Measurements from ENCODE around the gene UNC93B1.

UNC93B1 gene

DNA sequence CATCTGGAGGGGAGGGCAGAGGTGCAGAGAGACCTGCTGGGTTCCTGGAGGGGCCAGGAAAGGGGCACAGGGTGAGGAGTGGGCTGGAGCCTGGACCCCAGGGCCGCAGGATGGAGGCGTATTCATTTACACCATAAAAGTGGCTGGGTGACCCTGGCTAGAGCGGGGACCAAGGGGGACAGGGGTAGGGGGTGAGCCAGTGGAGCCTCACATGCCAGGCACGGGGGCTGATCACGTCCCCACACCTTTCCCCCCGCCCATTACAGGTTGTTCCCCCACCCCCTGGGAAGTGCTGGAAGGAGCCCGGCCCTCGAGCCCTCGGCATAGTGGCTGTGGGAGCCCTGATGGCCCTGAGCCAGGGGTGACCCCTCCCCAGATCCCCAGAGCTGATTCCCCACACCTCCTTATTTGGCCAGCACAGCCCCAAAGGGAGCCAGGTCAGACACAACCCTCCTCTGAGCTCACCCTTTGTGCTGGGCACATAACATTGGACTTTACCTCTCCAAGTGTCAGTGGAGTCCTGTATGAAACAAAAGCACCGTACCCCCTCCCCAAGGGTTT lies 35.7 kb upstream of the UNC93B1 start:
- no peak for DNase-seq

DNA sequence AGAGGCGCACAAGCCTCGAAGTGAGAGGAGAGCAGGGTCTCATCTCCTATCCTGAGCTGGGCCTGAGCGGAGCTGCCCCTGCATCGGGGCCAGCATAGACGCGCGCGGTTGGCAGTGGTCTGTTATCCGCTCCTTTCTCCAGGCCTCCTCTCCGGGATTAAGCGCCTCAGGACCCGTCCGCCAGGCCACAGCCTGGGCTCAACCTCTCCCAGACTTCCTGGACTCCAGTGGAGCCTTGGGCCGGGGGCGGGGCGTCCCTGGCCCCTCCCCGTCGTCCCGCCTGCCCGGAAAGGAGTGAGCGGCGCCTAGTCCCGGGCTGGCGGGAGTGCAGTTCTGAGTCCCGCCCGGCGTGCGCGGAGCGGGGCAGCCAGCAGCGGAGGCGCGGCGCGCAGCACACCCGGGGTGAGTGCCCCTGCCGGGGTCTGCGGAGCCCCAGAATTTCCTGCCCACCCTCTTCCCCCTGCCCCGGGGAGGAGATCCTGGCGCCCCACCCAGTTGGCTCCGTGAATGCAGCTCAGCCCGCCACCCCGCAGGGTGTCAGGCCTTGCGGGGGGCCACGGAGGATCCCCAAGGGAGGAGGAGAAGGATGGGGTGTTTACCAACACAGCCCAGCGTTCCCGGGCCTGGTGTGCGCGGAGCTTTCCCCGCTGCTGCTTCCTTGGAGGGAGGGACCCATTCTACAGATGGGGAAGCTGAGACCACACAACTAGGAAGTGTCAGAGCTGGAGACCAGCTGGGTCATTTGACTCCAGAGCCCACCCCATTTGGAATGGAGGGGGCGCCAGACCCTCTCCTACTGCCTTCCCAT lies 35.0 kb upstream of the UNC93B1 start, which contains the start of gene TCIRG1:
TCIRG1 (plus strand) TSS at position 308 of the 808 bp plus-strand sequence. CDS start 2,247 bp downstream, outside the sequence.
- peak; percentile 51 for DNase-seq

DNA sequence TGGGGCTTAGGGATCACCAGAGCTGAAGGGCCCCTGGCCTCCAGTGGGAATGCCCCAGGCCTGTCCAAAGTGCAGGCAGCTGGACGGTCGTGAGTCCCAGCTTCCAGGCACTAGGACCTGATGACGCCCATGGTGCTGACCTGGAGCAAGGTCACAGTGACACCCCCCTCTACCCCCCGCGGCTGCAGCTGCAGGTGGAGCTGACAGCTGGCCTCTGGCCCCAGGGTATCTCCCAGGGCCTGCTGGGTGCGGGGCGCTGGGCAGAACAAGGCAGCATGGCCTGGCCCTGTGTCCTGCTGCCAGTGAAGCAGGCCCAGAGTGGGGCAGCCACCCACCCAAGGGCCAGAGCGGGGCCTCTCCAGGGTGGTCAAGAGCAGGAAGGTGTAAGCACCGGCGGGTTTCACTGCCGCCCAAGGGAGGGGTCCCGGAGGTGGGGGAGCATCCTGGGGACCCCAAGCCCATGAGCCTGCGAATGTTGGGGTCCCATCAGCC lies 34.4 kb upstream of the UNC93B1 start:
- DNase-seq: no peak

DNA sequence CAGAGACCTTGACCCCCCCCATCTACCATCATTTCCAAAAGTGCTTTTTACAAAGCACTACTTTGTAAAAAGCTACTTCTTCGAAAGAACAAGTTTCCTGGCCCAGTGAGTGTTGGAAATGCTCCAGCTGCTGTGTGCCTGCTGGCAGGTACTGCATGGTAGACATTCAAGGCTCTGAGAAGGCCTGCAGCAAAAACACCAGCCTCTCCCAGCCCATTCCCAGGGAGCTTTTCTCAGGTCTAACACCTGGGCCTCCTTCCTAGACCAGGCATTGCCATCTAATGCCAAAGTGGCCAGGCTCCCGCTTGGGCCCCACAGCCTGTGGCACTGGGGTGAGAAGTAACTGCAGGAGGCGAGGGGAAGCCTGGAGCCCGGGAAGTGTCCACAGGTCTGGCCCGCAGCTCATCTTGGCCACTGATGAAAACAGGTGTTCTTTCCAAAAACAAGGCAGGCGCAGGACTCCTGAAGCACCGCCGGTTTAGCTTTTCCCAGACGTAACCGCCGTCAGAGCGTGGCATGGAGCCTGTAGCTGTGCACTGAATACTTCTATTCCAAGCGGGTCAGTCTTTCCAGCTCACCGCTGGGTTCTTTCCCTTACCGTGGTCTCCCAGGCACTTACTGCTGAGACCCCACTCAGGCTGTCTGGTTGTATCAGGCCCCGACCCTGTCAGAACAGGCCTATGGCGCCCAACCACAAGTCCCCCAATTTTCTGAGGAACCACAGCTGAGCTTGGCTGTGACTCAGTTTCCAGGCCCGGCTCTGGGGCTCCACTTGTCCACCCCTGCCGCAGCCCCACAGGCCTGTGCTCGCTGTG lies 33.7 kb upstream of the UNC93B1 start:
- DNase-seq: no peak

DNA sequence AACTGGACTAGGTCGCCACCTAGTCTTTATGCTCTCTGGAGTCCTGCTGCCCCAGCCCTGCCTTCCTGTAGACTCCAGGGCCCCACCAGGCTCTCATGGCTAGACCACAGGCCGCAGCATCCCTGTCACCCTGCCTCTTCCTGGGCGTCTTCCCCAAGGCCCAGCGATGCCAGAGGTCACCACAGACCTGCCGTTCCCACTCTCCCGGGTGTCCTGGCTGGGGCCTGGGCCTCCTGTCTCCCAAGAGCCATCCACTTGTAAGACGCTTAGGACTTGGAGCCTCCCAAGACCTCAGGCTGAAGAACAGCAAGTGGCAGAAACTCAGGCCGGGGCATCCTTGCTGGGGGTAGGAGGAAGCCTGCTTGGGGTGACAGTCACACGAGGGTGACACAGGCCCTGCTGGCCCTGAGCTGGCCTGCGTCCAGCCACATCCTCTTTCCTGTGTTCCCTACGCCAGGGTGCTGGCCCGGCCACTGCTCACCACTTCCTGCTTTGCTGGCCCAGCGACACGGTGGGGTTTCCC lies 32.9 kb upstream of the UNC93B1 start:
- peak; percentile 74 for DNase-seq

DNA sequence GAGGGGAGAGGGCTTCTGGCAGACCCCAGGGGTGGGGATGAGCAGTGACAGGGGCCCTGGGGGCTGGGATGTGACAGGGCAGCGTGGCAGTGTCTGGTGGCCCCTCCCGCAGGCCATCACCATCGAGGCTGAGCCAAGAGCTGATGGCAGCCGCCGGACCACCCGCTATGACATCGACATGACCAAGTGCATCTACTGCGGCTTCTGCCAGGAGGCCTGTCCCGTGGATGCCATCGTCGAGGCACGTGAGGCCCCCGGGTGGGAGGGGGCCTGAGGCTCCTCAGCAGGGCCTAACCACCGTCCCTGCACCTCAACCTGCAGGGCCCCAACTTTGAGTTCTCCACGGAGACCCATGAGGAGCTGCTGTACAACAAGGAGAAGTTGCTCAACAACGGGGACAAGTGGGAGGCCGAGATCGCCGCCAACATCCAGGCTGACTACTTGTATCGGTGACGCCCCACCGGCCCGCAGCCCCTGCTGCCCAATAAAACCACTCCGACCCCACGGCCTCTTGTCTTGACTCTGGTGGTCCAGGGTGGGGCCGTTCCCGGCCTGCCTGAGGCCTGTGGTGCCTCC lies 32.3 kb upstream of the UNC93B1 start:
- DNase-seq: no peak

DNA sequence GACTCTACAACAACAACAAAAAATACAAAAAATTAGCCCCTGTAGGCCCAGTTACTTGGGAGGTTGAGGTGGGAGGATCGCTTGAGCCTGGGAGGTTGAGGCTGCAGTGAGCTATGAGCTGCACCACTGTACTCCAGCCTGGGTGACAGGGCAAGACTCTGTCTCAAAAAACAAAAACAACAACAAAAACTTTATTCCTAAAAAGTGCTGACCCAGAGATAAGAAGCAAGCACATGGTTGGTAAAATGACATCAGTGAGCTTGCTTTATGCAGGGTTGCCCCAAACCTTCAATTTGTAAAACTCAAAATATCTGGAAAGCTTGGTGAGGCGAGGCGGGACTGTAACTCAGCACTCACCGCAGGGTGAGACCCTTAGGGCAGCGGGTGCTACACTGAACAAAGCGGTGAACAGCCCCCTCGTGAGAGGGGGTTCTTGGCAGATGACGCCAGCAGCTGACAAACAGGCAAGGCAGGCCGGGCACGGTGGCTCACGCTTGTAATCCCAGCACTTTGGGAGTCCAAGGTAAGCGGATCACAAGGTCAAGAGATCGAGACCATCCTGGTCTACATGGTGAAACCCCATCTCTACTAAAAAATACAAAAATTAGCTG lies 31.5 kb upstream of the UNC93B1 start:
- no peak for DNase-seq

DNA sequence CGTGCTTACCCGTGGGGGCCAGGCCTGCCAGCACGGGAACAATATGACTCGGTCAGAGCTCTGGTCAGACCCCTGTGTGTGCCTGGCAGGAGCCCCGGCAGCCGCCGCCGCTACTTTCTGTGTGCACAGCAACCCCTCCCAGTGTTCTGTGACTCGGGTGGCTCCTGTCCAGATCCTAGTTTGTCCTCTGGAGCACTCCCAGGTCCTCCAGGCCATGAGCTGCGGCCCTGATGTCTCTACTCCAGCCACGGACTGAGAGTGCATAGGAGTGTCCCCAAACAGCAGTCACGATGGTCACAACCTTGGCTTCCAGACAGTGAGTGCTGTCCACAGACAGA lies 29.8 kb upstream of the UNC93B1 start:
- no peak for DNase-seq

DNA sequence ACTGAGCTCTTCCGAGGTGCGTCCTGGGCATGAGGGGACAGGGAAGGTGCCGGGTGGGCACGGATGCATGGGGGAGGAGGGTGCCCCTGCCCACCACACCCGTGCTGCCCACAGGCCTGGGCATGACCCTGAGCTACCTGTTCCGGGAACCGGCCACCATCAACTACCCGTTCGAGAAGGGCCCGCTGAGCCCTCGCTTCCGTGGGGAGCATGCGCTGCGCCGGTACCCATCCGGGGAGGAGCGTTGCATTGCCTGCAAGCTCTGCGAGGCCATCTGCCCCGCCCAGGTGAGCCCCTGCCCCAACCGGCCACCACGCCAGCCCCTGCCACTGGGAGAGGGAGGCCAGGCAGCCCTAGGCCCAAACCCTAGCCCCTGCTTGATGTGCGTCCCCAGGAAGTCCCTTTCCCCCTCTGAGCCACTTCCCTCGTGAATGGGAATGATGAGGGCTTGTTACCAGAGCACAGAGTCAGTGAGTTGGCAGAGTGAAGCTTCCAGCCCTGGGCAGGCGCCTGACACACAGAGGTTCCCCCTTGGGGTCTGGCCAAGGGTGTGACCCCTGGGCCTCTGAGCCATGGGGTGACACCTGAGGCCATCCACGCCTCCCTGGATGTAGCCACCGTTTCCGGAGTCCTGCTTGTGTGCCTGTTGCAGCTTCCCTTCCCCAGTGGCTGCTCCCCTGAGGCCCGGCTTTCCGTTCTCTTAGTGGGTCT lies 29.3 kb upstream of the UNC93B1 start:
- DNase-seq: no peak

DNA sequence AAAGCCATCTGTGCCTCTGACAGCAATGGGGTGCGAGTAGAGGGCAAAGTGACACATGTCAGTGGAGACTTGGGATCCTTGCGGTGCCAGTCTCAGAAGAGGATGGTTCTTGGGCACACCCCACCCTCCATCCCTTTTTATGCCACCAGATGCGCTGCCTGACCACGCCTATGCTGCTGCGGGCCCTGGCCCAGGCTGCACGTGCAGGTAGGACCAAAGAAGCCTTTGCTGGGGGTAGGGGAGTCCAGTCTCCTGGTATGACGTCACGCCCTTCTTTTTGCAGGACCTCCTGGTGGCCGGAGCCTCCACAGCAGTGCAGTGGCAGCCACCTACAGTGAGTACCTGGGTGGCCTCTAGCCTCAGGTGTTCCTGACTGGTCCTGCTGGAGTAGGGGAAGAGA lies 28.1 kb upstream of the UNC93B1 start:
- no peak for DNase-seq

DNA sequence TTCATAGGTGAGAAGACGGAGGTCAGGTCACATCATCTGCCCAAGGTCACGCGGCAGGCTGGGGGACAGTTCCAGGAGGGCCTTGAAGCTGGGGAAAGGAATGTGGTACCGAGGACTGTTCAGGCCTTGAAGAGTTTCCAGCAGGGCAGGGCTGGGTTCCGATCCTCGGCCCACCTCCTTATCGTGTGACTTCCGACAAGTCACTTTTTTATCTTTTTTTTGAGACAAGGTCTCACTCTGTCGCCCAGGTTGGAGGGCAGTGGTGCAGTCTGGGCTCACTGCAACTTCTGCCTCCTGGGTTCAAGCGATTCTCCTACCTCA lies 27.2 kb upstream of the UNC93B1 start:
- no peak for DNase-seq

DNA sequence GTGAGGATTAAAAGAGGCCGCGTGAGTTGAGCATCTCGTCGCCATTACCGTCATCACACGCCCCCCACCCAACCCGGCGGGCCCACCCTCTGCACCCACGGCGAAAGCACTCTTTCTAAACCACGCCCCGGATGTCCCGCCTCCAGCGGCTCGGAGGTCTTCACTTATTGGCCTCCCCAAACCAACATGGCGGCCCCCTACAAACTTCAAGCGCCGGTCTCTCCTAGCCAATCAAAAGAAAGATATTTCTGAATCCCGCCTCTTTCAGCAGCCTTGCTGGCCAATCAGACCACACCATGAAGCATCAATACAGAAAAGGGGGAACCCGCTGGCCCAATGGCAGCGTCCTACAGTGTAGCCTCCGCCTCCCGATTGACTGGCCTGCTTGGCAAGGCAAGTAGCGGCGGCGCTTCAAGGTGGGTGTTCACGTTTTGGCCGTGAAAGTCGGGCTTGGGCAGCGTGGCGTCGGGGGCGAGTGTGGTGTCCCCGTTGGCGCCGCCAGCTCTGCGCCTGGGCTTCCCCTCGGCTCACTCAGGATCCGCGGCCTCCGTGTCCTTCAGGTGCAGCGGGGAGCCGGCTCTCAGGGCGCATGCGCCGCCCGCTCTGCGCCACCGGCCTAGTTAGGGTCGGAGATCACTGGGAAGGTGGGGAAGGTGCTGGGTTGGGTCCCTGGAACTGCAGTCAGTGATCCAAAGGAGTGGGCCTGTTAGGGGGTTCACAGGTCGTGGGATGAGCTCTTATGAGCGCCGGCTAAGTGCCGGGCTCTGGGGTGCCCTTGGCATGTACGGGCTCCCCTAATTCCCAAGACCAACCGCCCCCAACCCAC lies 26.6 kb upstream of the UNC93B1 start, which contains the start of gene NDUFS8:
NDUFS8 (plus strand) TSS at position 364 of the 826 bp plus-strand sequence. CDS start 1,471 bp downstream, outside the sequence.
- DNase-seq: peak; percentile 98

DNA sequence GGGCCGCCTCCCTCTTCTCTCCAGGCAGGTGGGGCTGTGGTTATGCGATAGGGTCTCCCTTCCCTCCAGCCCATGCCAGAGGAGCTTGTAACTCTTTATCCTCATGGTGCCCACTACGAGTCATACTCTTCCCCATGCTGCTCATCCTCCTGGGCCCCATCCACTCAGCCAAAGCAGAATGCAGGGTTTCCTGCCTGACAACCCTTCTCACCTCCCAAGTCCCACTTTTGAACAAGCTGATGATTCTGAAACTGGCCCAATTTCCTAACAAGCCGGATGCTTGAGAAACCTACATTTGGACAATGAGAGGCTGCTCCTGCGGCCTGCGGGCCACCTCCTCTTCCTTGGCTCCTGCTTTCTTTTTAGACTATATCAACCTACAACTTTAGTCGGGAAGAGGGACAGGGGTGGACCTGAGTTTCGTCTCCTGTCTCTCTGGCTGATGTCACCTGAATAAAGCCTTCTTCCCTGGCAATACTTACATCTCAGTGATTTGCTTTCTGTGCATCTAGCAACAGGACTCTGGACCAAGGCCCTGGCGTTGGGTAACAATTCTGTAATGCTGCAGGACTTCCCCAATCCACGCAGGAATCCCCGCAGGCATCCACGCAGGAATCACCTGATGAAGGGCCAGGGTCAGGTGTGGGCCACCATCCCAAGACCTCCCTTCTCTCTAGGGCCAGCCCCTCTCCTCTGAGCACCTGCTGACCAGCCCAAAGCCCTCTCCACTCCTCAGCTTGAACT lies 25.1 kb upstream of the UNC93B1 start:
- DNase-seq: no peak

DNA sequence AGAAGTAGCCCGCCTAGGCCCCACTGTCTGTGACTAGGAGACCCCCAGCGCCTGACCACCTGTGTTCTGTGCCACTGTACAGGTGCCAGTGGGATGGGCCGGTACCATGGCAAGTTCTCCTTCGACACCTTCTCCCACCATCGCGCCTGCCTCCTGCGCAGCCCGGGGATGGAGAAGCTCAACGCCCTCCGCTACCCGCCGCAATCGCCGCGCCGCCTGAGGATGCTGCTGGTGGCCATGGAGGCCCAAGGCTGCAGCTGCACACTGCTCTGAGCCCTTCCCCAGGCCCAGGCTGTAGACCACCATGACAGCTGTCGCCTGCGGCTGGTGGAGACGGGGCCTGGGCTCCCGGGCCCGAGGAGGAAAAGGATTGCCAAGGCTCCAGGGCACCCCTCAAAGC lies 23.8 kb upstream of the UNC93B1 start:
- no peak for DNase-seq

DNA sequence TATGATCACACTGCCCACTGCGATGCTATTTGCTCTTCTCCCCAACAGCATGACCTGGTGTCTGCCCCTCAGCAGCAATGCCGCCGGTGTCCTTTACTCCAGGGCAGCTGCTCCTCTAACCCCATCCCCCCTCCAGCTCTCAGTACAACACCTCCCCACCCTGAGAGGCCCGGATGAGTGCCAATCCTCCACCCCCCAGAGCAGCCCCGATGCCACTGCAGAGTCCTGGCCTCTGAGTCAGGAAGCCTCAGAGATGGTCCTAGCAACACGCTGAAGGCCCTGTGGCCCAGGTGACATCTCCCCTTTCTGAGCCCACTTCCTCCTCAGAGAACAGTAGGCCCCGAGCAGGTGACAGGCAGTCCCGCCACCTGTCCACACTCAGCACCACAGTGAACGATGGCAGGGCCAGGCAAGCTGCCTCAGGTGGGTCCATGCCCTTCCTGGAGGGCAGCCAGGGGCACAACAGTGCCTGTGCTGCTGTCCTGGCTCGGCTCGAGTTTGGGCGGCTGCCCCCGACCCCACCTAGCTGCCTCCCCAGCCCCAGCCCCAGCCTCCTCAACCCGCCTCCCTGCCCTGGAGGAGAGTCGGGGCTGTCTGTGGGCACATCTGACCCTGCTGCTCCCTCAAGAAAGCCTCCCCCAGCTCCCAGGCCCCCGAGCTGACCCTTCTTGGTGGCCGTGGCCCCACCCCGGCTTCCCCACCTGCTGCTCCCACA lies 22.7 kb upstream of the UNC93B1 start:
- DNase-seq: no peak

DNA sequence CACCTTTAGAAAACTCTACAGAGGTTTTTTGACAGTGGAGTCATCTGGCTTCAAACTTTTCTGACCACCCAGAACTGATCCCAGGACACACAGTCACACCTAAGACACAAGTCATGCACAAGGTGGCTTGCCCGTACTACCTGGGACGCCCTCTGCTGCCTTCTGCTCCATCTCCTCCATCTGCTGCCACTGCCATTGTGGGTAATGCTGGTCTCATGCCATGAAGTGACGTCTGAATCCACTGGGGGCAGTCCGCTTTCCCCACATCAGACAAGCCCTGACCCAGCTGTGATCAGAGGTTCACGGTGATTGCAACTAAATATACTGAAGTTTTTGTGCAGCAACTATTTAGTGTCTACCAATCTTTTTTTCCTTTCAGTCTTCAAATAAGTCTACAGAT lies 21.1 kb upstream of the UNC93B1 start:
- no peak for DNase-seq

DNA sequence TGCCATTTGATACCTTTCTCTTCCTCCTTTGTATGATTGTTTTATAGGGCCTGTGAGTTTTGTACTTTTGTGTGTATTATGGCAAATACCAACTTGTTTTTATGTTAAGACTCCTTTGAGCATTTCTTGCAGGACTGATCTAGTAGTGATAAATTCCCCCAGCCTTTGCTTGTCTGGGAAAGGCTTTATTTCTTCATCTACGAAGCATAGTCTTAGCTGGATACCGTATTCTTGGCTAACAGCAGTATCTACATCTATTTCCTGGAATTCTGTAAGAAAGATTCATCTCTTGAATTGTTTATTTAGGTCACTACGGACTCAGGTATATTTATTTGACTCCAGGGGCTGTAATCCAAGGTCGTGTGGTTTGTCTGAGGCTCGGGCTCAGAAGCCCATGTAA lies 20.6 kb upstream of the UNC93B1 start:
- DNase-seq: no peak

DNA sequence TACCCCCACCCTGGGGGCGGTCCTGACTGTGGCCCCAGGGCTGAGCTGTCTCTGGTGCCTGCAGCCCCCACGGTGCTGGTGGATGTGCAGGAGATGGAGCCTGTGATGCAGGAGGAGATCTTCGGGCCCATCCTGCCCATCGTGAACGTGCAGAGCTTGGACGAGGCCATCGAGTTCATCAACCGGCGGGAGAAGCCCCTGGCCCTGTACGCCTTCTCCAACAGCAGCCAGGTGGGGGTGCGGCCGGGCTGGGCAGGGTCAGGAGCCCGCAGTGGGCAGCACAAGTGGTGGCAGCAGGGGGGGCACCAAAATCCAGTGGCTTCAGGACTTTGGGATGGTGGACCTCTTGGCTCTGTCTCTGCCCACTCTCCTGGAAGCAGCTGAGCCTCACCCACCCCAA lies 18.6 kb upstream of the UNC93B1 start:
- DNase-seq: no peak

DNA sequence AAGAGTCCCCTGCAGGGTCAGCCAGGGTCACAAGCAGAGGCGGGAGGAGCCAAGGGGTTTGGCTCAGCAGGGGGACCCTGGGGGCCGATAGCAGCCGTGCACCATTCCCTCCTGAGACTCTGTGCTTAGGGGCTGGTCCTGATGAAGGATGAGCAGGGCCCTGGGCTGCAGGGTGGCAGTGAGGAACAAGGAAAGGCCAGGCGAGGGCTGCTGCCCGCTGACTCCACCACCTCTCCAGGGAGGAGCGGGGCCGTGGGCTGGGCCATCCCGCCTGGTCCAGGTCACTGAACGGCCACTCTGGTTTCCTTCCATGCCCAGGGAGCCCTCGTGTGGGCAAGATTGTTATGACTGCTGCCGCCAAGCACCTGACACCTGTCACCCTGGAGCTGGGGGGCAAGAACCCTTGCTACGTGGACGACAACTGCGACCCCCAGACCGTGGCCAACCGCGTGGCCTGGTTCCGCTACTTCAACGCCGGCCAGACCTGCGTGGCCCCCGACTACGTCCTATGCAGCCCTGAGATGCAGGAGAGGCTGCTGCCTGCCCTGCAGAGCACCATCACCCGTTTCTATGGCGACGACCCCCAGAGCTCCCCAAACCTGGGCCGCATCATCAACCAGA lies 17.4 kb upstream of the UNC93B1 start:
- no peak for DNase-seq

All from CD4-positive, alpha-beta T cell treated with Interferon gamma for 1 hour (primary cell).